Measurements from ENCODE around the gene OR2A25.

Gene OR2A25

GRCh38 chr7:144118341-144118740 is 48.7 kb downstream of the OR2A25 start:
- Histone ChIP-seq H4K20me1 (ENCODE audit: insufficient read depth, low read length, poor library complexity, severe bottlenecking) (no peaks in the 10 kb centered on the region), H3K9ac (ENCODE audit: low read depth, low read length, poor library complexity, severe bottlenecking) (no peak overlapping the region), H3K36me3 (ENCODE audit: insufficient read depth, low read length) (no peaks in the 10 kb centered on the region), H3K9me3 (ENCODE audit: insufficient read depth, low read depth, low read length) (no peaks in the 10 kb centered on the region), H3F3A (ENCODE audit: low read depth) (no peaks in the 10 kb centered on the region), H3K27me3 (ENCODE audit: insufficient read depth, low read length, poor library complexity, severe bottlenecking) (no peaks in the 10 kb centered on the region), H3K4me1 (ENCODE audit: insufficient read depth, low read length, poor library complexity, severe bottlenecking) (no peaks in the 10 kb centered on the region), H3K4me2 (ENCODE audit: low read depth, low read length, poor library complexity, severe bottlenecking) (no peak overlapping the region), H2AFZ (ENCODE audit: low read length) (no peak overlapping the region), H3K4me3 (ENCODE audit: low read length, poor library complexity, severe bottlenecking) (no peak overlapping the region), H3K9me2 (replicated peaks; ENCODE audit: low read depth, low read length) (no peaks in the 10 kb centered on the region), H3K79me2 (ENCODE audit: insufficient read depth, low read length) (no peaks in the 10 kb centered on the region)
- no peak for TF ChIP-seq EZH2phosphoT487 (IDR thresholded peaks at IDR 0.05; ENCODE audit: borderline replicate concordance)
- no peak for TF ChIP-seq CTCF (conservative IDR thresholded peaks at IDR 0.05; ENCODE audit: low read length)

GRCh38 chr7:144122876-144123275 is 53.3 kb downstream of the OR2A25 start, which contains the start of gene OR2A14:
TSS of gene OR2A14 (plus strand) at chr7:144123176. CDS start at chr7:144129113, 5,937 bp downstream.
- no peaks in the 10 kb centered on the region for H3K79me2 ChIP-seq (ENCODE audit: insufficient read depth, low read length)
- no peaks in the 10 kb centered on the region for H3K9me2 ChIP-seq (replicated peaks; ENCODE audit: low read depth, low read length)
- H3K9ac ChIP-seq (ENCODE audit: low read depth, low read length, poor library complexity, severe bottlenecking), result no peak within 1 kb of the TSS
- no peak within 1 kb of the TSS for H3K4me3 ChIP-seq (ENCODE audit: low read length, poor library complexity, severe bottlenecking)
- no peak within 1 kb of the TSS for H2AFZ ChIP-seq (ENCODE audit: low read length)
- H3K36me3 ChIP-seq (ENCODE audit: insufficient read depth, low read length), result no peaks in the 10 kb centered on the region
- no peaks in the 10 kb centered on the region for H3K4me1 ChIP-seq (ENCODE audit: insufficient read depth, low read length, poor library complexity, severe bottlenecking)
- no peak for TF ChIP-seq CTCF (conservative IDR thresholded peaks at IDR 0.05; ENCODE audit: low read length)
- no peak for TF ChIP-seq EZH2phosphoT487 (IDR thresholded peaks at IDR 0.05; ENCODE audit: borderline replicate concordance)
- no peaks in the 10 kb centered on the region for H3F3A ChIP-seq (ENCODE audit: low read depth)
- H3K4me2 ChIP-seq (ENCODE audit: low read depth, low read length, poor library complexity, severe bottlenecking), result no peak within 1 kb of the TSS
- H4K20me1 ChIP-seq (ENCODE audit: insufficient read depth, low read length, poor library complexity, severe bottlenecking), result no peaks in the 10 kb centered on the region
- H3K27me3 ChIP-seq (ENCODE audit: insufficient read depth, low read length, poor library complexity, severe bottlenecking), result no peaks in the 10 kb centered on the region
- H3K9me3 ChIP-seq (ENCODE audit: insufficient read depth, low read depth, low read length), result no peaks in the 10 kb centered on the region
